ENCODE results near the gene TREH.

The TREH gene

GRCh38 chr11:118649941-118650340 lies 29.5 kb downstream of the TREH start:
- Histone ChIP-seq H3K4me3 (ENCODE audit: low read length) (no peak overlapping the region), H3K27me3 (ENCODE audit: control insufficient read depth, insufficient read depth, low read length) (no peaks in the 10 kb centered on the region), H3K36me3 (ENCODE audit: control insufficient read depth, insufficient read depth, low read length) (peaks cover 29% of the 10 kb centered on the region), H3K4me1 (ENCODE audit: control insufficient read depth, insufficient read depth, low read length) (no peaks in the 10 kb centered on the region), H3K9me3 (ENCODE audit: control insufficient read depth, insufficient read depth, low read length) (no peaks in the 10 kb centered on the region), H3K27ac (ENCODE audit: low read length) (no peak overlapping the region)
- DNase-seq (ENCODE audit: low read depth, low spot score): no peak
- WGBS (ENCODE audit: insufficient coverage, insufficient read length): no CpG with 5 or more reads among the region's 10 CpGs

- H3K4me1 ChIP-seq (ENCODE audit: control insufficient read depth, insufficient read depth, low read length): no peaks in the 10 kb centered on the region
- no CpG with 5 or more reads among the region's 5 CpGs for WGBS (ENCODE audit: insufficient coverage, insufficient read length)
These were observed 31.2 kb downstream of the TREH start for GRCh38 chr11:118648291-118648690.

GRCh38 chr11:118646393-118646792 lies 33.1 kb downstream of the TREH start:
- DNase-seq (ENCODE audit: low read depth, low spot score): no peak
- peaks cover 33% of the 10 kb centered on the region for H3K36me3 ChIP-seq (ENCODE audit: control insufficient read depth, insufficient read depth, low read length)

More at GRCh38 chr11:118648291-118648690, 31.2 kb downstream of the TREH start:
- Histone ChIP-seq H3K27ac (ENCODE audit: low read length) (no peak overlapping the region), H3K4me3 (ENCODE audit: low read length) (no peak overlapping the region), H3K36me3 (ENCODE audit: control insufficient read depth, insufficient read depth, low read length) (peaks cover 39% of the 10 kb centered on the region), H3K27me3 (ENCODE audit: control insufficient read depth, insufficient read depth, low read length) (no peaks in the 10 kb centered on the region), H3K9me3 (ENCODE audit: control insufficient read depth, insufficient read depth, low read length) (no peaks in the 10 kb centered on the region)
- DNase-seq (ENCODE audit: low read depth, low spot score): no peak

GRCh38 chr11:118645066-118645715 lies 34.3 kb downstream of the TREH start:
- Histone ChIP-seq H3K9me3 (ENCODE audit: control insufficient read depth, insufficient read depth, low read length) (no peaks in the 10 kb centered on the region), H3K27me3 (ENCODE audit: control insufficient read depth, insufficient read depth, low read length) (no peaks in the 10 kb centered on the region), H3K36me3 (ENCODE audit: control insufficient read depth, insufficient read depth, low read length) (peaks cover 25% of the 10 kb centered on the region), H3K27ac (ENCODE audit: low read length) (no peak overlapping the region), H3K4me1 (ENCODE audit: control insufficient read depth, insufficient read depth, low read length) (no peaks in the 10 kb centered on the region), H3K4me3 (ENCODE audit: low read length) (no peak overlapping the region)
- DNase-seq (ENCODE audit: low read depth, low spot score): no peak
- no CpG with 5 or more reads among the region's 24 CpGs for WGBS (ENCODE audit: insufficient coverage, insufficient read length)

More at GRCh38 chr11:118646393-118646792, 33.1 kb downstream of the TREH start:
- Histone ChIP-seq H3K4me3 (ENCODE audit: low read length) (no peak overlapping the region), H3K27ac (ENCODE audit: low read length) (no peak overlapping the region), H3K4me1 (ENCODE audit: control insufficient read depth, insufficient read depth, low read length) (no peaks in the 10 kb centered on the region), H3K27me3 (ENCODE audit: control insufficient read depth, insufficient read depth, low read length) (no peaks in the 10 kb centered on the region), H3K9me3 (ENCODE audit: control insufficient read depth, insufficient read depth, low read length) (no peaks in the 10 kb centered on the region)
- no CpG with 5 or more reads among the region's 3 CpGs for WGBS (ENCODE audit: insufficient coverage, insufficient read length)

- peaks cover 21% of the 10 kb centered on the region for H3K36me3 ChIP-seq (ENCODE audit: control insufficient read depth, insufficient read depth, low read length)
These were observed 35.0 kb downstream of the TREH start for GRCh38 chr11:118644496-118644895.

GRCh38 chr11:118643995-118644345 lies 35.5 kb downstream of the TREH start:
- Histone ChIP-seq H3K36me3 (ENCODE audit: control insufficient read depth, insufficient read depth, low read length) (peaks cover 22% of the 10 kb centered on the region), H3K4me1 (ENCODE audit: control insufficient read depth, insufficient read depth, low read length) (no peaks in the 10 kb centered on the region), H3K4me3 (ENCODE audit: low read length) (no peak overlapping the region), H3K9me3 (ENCODE audit: control insufficient read depth, insufficient read depth, low read length) (no peaks in the 10 kb centered on the region), H3K27me3 (ENCODE audit: control insufficient read depth, insufficient read depth, low read length) (no peaks in the 10 kb centered on the region), H3K27ac (ENCODE audit: low read length) (no peak overlapping the region)
- no CpG with 5 or more reads among the region's 7 CpGs for WGBS (ENCODE audit: insufficient coverage, insufficient read length)
- DNase-seq (ENCODE audit: low read depth, low spot score): no peak

More at GRCh38 chr11:118644496-118644895, 35.0 kb downstream of the TREH start:
- no peak overlapping the region for H3K27ac ChIP-seq (ENCODE audit: low read length)
- no peak overlapping the region for H3K4me3 ChIP-seq (ENCODE audit: low read length)
- H3K27me3 ChIP-seq (ENCODE audit: control insufficient read depth, insufficient read depth, low read length): no peaks in the 10 kb centered on the region
- no CpG with 5 or more reads among the region's 10 CpGs for WGBS (ENCODE audit: insufficient coverage, insufficient read length)
- no peaks in the 10 kb centered on the region for H3K9me3 ChIP-seq (ENCODE audit: control insufficient read depth, insufficient read depth, low read length)
- H3K4me1 ChIP-seq (ENCODE audit: control insufficient read depth, insufficient read depth, low read length): no peaks in the 10 kb centered on the region
- no peak for DNase-seq (ENCODE audit: low read depth, low spot score)

- Histone ChIP-seq H3K36me3 (ENCODE audit: control insufficient read depth, insufficient read depth, low read length) (peaks cover 23% of the 10 kb centered on the region), H3K4me1 (ENCODE audit: control insufficient read depth, insufficient read depth, low read length) (no peaks in the 10 kb centered on the region), H3K9me3 (ENCODE audit: control insufficient read depth, insufficient read depth, low read length) (no peaks in the 10 kb centered on the region), H3K4me3 (ENCODE audit: low read length) (no peak overlapping the region), H3K27ac (ENCODE audit: low read length) (no peak overlapping the region), H3K27me3 (ENCODE audit: control insufficient read depth, insufficient read depth, low read length) (no peaks in the 10 kb centered on the region)
- DNase-seq (ENCODE audit: low read depth, low spot score): no peak
- WGBS (ENCODE audit: insufficient coverage, insufficient read length): no CpG with 5 or more reads among the region's 11 CpGs
These were observed 36.1 kb downstream of the TREH start for GRCh38 chr11:118643142-118643994.

GRCh38 chr11:118641397-118642019 lies 37.9 kb downstream of the TREH start:
- no CpG with 5 or more reads among the region's 11 CpGs for WGBS (ENCODE audit: insufficient coverage, insufficient read length)
- DNase-seq (ENCODE audit: low read depth, low spot score): no peak
- H3K27me3 ChIP-seq (ENCODE audit: control insufficient read depth, insufficient read depth, low read length): no peaks in the 10 kb centered on the region
- H3K27ac ChIP-seq (ENCODE audit: low read length): no peak overlapping the region
- H3K36me3 ChIP-seq (ENCODE audit: control insufficient read depth, insufficient read depth, low read length): peaks cover 22% of the 10 kb centered on the region
- H3K9me3 ChIP-seq (ENCODE audit: control insufficient read depth, insufficient read depth, low read length): no peaks in the 10 kb centered on the region
- H3K4me3 ChIP-seq (ENCODE audit: low read length): no peak overlapping the region
- no peaks in the 10 kb centered on the region for H3K4me1 ChIP-seq (ENCODE audit: control insufficient read depth, insufficient read depth, low read length)

- Histone ChIP-seq H3K4me1 (ENCODE audit: control insufficient read depth, insufficient read depth, low read length) (peaks cover 5% of the 10 kb centered on the region; the same call in 1 of the 2 replicates), H3K27ac (ENCODE audit: low read length) (no peak overlapping the region), H3K36me3 (ENCODE audit: control insufficient read depth, insufficient read depth, low read length) (peaks cover 19% of the 10 kb centered on the region), H3K4me3 (ENCODE audit: low read length) (no peak overlapping the region), H3K9me3 (ENCODE audit: control insufficient read depth, insufficient read depth, low read length) (no peaks in the 10 kb centered on the region), H3K27me3 (ENCODE audit: control insufficient read depth, insufficient read depth, low read length) (no peaks in the 10 kb centered on the region)
- WGBS (ENCODE audit: insufficient coverage, insufficient read length): no CpG with 5 or more reads among the region's 5 CpGs
- no peak for DNase-seq (ENCODE audit: low read depth, low spot score)
These were observed 38.9 kb downstream of the TREH start for GRCh38 chr11:118640332-118641154.

- Histone ChIP-seq H3K9me3 (ENCODE audit: control insufficient read depth, insufficient read depth, low read length) (no peaks in the 10 kb centered on the region), H3K27me3 (ENCODE audit: control insufficient read depth, insufficient read depth, low read length) (no peaks in the 10 kb centered on the region), H3K4me1 (ENCODE audit: control insufficient read depth, insufficient read depth, low read length) (peaks cover 5% of the 10 kb centered on the region; the same call in 1 of the 2 replicates), H3K4me3 (ENCODE audit: low read length) (no peak overlapping the region), H3K36me3 (ENCODE audit: control insufficient read depth, insufficient read depth, low read length) (peaks cover 15% of the 10 kb centered on the region), H3K27ac (ENCODE audit: low read length) (no peak overlapping the region)
- WGBS (ENCODE audit: insufficient coverage, insufficient read length): no CpG with 5 or more reads among the region's 4 CpGs
- DNase-seq (ENCODE audit: low read depth, low spot score): no peak
These were observed 39.6 kb downstream of the TREH start for GRCh38 chr11:118639899-118640298.
